Stimulated activated naive B cell treated with anti-CD40 and anti-IgM and Interleukin-4, amounts not matched to agents 10 μg/mL and 1 μg/mL and 100 μg/mL, for 72 hours (primary cell): Measurements from ENCODE around the gene OOSP4A.

Experiments used
- ATAC-seq, 2 donors: fragments of 150-1000 bp; cut with Tn5 transposase; replicated peaks; 2 replicates each; pipeline ENCODE4 v1.10.0; 2021; ENCODE audit warnings: moderate library complexity in 1 of 2
- DNase-seq: peaks from one replicate; pipeline ENCODE4 v3.0.0; 2021
- H3K27ac Mint-ChIP-seq: one replicate; pipeline ENCODE4 v1.8.0; 2022; ENCODE audit warnings: mild to moderate bottlenecking, mixed read lengths
- H3K27me3 Mint-ChIP-seq, 2 donors: one replicate each; pipeline ENCODE4 v1.8.0; 2022; ENCODE audit warnings: mixed read lengths in 2 of 2
- H3K36me3 Mint-ChIP-seq, 2 donors: one replicate each; pipeline ENCODE4 v1.8.0; 2022; ENCODE audit warnings: mixed read lengths in 2 of 2, mild to moderate bottlenecking in 1 of 2
- H3K4me1 Mint-ChIP-seq, 2 donors: one replicate each; pipeline ENCODE4 v1.8.0; 2022; ENCODE audit warnings: mixed read lengths in 2 of 2, mild to moderate bottlenecking in 1 of 2
- H3K4me3 Mint-ChIP-seq, 2 donors: one replicate each; pipeline ENCODE4 v1.8.0; 2022; ENCODE audit warnings: mild to moderate bottlenecking in 2 of 2, mixed read lengths in 2 of 2, moderate library complexity in 1 of 2
- H3K9me3 Mint-ChIP-seq, 2 donors: one replicate each; pipeline ENCODE4 v1.8.0; 2022; ENCODE audit warnings: mixed read lengths in 2 of 2, mild to moderate bottlenecking in 1 of 2

The OOSP4A gene

DNA sequence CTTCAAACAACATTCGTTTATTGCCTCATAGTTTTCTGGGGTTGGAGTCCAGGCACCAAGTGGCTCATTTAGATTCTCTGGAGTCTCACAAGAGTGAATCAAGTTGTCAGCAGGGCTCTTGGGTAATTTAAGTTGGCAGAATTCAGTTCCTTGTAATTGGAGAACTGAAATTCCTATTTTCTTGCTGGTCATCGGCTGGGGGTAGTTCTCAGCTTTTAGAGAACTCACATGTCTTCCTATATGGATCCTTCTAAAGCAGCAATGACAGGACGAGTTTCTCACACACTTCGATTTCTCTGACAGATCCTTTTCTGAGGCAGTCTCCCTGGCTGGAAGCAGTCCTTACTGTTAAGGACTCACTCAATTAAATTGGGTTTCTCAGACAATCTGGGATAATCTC, 35.9 kb downstream of the OOSP4A start:
- peaks cover 12 to 13% of the 10 kb centered on the region in 2 donors for H3K27me3 Mint-ChIP-seq
- H3K9me3 Mint-ChIP-seq: no peaks in the 10 kb centered on the region
- ATAC-seq: no peak
- DNase-seq: no peak
- no peak overlapping the region for H3K4me3 Mint-ChIP-seq
- H3K4me1 Mint-ChIP-seq: no peaks in the 10 kb centered on the region
- no peaks in the 10 kb centered on the region for H3K36me3 Mint-ChIP-seq
- no peak overlapping the region for H3K27ac Mint-ChIP-seq

DNA sequence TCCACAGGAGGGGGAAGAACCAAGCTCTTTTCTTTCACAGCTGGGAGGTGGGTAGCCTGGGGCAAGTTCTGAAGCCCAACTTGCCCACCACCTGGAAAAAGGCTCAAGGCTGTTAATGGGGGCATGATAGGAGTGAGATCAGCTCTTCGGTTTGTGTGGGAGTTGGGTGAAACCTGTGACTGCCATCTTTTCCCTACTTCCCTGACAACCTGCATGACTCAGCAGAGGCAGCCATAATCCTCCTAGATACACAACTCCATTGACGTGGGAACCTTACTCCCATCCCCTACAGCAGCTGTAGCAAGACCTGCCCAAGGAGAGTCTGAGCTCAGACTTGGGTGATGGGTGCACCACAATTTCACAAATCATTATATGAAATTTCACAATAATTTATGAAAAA, 39.9 kb downstream of the OOSP4A start:
- Mint-ChIP-seq H3K4me3 (no peak overlapping the region), H3K4me1 (no peaks in the 10 kb centered on the region), H3K9me3 (no peaks in the 10 kb centered on the region), H3K27ac (no peak overlapping the region), H3K36me3 (no peaks in the 10 kb centered on the region), H3K27me3 (peaks cover 8 to 10% of the 10 kb centered on the region in 2 donors)
- no peak for DNase-seq
- ATAC-seq: no peak

DNA sequence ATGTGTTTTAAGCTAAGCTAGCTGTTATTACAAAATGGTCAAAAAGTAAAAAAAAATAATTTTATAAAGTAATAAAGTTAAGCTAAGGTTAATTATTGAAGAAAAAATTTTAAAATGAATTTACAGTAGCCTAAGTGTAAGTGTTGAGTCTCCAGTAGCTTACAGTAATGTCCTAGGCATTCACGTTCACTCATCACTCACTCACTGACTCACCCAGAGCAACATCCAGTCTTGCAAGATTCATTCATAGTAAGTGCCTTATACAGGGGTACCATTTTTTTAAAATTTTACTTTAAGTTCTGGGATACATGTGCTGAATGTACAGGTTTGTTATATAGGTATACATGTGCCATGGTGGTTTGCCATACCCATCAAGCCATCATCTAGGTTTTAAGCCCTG, 41.5 kb downstream of the OOSP4A start:
- Mint-ChIP-seq H3K36me3 (peaks cover 0 to 1% of the 10 kb centered on the region in 2 donors), H3K4me1 (no peaks in the 10 kb centered on the region), H3K9me3 (no peaks in the 10 kb centered on the region), H3K27ac (no peak overlapping the region), H3K27me3 (peaks cover 6 to 17% of the 10 kb centered on the region in 2 donors), H3K4me3 (no peak overlapping the region)
- DNase-seq (no peak), ATAC-seq (no peak)

DNA sequence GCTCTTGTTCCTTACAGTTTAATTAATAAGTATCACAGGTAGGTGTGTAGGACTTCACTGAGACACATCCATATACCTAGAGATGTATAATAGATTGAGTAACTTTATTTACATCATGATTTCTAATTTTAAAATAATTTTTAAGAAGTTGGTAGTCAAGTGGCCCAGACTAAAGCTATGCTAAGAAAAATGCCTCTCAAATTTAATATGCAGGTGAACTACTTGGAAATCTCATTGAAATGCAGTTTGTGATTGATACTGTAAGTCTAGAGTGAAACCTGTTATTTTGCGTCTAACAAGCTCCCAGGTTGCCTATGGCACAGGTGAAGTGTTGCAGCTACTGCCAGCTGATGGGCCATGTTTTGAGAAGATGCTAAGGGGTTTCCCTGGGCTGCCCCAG, 53.0 kb downstream of the OOSP4A start, which contains the start of gene OOSP4B:
TSS of gene OOSP4B (plus strand) at position 301 of the 400 bp plus-strand sequence.
- Mint-ChIP-seq H3K27ac (no peak within 1 kb of the TSS), H3K4me3 (no peak within 1 kb of the TSS), H3K27me3 (peaks cover 11 to 12% of the 10 kb centered on the region in 2 donors), H3K9me3 (no peaks in the 10 kb centered on the region), H3K4me1 (no peaks in the 10 kb centered on the region), H3K36me3 (peaks cover 0 to 1% of the 10 kb centered on the region in 2 donors)
- ATAC-seq (no peak), DNase-seq (no peak)

DNA sequence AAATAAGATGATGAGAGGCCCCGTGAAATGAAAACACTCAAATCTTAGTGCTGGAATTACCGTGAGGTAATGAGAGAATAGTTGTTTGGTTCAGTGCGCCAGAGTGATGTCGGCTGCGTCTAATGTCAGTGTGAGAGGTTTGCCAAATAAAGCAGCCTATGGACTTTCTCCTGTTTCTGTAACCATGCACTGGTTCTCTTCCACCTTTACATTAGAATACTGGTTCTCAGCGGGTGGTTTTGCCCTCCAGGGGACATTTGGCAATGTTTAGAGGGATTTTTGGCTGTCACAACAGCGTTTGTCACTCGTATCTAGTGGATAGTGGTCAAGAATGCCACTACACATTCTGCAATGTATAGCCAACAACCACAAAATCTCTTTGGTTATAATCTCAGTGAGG, 54.2 kb downstream of the OOSP4A start:
- Mint-ChIP-seq H3K9me3 (no peaks in the 10 kb centered on the region), H3K27me3 (peaks cover 11 to 12% of the 10 kb centered on the region in 2 donors), H3K4me3 (no peak overlapping the region), H3K4me1 (no peaks in the 10 kb centered on the region), H3K27ac (no peak overlapping the region), H3K36me3 (peaks cover 0 to 1% of the 10 kb centered on the region in 2 donors)
- ATAC-seq (no peak), DNase-seq (no peak)
